Activated CD8-positive, alpha-beta memory T cell treated with anti-CD3 and anti-CD28 coated beads for 4 hours (primary cell): Measurements from ENCODE around the gene DNAJA3.

Experiments
- DNase-seq, 2 donors: peaks; one replicate each; pipeline ENCODE4 v3.0.0-alpha.2; 2020; ENCODE audit warnings: low read depth in 2 of 2

DNAJA3 gene

DNA sequence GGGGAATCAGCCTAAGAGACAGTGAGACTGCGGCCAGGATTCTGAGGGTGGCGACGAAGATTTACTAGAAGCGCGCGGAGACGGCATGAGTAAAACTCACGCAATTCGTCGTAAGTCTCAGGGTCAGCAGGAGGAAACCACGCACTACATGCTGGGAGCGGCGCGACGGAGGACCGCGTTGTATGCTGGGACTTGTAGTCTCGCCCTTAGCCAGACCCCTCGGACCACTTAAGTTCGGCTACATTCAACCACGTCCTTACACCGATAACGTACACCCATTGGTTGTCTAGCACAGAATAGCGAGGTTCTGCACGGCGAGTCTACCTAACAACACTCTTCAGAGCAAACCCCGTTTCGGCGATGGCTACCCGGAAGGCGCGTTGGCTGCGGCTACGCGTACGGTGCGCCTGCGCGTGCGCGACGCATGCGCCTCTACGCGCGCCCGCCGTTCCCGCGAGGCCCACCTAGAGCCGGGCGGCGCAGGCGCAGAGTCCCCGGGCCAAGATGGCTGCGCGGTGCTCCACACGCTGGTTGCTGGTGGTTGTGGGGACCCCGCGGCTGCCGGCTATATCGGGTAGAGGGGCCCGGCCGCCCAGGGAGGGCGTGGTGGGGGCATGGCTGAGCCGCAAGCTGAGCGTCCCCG lies at the start of gene DNAJA3:
Gene DNAJA3 (plus strand): TSS at position 491 of the 643 bp plus-strand sequence. CDS start 14 bp downstream, at position 505.
- DNase-seq: peak; percentile 83 to 84

GRCh38 chr16:4376126-4376892 lies 49.4 kb upstream of the DNAJA3 start:
- DNase-seq: no peak

DNA sequence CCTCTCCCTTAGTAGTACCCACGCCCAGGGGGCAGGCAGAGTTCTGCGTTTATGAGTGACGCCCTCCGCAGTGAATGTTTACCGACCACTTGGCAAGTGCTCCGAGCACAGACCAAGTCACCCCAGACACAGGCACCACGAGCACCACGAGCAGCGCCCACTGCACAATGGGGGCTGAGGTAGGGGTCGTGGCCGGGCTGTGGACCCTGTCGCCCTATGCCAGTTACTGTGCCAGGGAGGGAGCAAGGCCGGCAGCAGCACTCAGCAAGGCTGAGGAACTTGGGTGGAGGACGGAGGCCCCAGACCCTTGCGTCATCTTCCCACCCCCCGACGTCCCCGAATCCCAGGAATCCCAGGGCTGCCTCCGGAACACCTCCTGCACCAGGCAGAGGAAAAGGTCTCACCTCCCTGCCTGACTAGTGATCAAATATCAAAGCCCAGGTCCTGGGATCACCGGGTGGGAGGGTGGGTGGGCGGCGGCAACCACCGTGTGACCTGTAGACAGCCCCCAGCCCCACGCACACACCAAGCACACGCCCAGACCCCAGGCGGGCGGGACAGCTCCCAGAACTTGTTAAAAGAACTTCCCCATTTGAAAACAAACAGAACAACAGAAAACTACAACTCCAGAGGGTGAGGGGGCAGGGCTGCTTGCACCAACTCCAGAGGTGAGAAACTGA lies 48.6 kb upstream of the DNAJA3 start:
- no peak for DNase-seq

- DNase-seq: no peak
Measured at GRCh38 chr16:4377573-4378154, 48.0 kb upstream of the DNAJA3 start.

DNA sequence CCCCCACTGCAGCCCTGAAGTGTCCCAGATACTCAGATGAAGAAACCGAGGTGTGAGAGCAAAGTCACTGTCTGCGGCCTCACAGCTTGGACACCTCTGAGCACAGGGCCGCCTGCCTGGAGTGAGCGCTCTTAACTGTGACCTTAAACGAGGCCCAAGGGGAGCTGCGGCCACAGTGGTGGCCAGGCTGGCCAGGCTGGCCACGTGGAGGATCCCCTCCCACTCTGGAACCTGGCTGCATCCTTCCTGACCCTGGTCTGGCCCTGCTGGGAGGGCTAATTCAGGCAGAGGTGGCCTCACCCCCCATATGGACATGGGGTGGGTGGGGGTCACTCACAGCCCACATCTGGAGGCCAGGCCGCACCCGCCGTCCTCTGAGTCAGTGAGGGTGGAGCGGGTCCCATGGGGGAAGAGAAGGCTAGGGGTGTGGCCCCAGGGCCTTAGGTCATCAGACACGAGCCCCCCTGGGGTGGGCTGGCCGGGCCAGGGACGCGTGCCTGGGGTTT lies 47.5 kb upstream of the DNAJA3 start:
- no peak for DNase-seq

DNA sequence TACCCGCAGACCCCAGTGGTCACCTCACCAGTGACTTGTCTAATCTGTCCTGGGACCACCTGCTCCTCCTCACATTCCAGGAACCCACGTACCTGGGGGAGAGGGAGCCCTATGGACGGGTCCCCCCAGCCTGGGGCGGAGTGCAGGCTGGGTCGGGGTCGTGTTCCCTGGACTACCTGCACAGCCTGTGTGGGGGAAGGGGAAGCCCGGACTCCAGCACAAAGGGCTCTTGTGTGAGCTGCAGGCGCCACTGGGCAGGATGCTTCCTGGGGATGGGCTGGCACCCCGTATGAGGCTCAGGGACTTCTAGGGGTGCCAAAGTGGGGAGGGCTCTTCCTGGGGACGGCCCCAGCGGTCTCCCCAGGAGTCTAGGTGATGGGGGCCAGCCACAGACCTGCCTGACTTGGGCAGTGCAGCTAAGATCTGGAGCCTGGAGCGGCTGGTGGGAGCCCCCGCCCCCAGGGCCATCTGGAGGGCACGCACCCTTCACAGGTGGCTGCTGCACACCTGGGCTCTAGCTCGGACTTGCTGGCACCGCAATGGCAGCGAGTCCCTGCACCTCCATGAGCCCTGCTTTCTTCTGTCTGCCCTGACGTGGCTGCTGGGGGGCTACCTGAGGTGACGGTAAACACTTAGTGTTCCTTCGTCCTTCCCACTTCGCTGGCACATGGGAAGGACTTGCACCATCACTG lies 46.5 kb upstream of the DNAJA3 start:
- no peak for DNase-seq

DNA sequence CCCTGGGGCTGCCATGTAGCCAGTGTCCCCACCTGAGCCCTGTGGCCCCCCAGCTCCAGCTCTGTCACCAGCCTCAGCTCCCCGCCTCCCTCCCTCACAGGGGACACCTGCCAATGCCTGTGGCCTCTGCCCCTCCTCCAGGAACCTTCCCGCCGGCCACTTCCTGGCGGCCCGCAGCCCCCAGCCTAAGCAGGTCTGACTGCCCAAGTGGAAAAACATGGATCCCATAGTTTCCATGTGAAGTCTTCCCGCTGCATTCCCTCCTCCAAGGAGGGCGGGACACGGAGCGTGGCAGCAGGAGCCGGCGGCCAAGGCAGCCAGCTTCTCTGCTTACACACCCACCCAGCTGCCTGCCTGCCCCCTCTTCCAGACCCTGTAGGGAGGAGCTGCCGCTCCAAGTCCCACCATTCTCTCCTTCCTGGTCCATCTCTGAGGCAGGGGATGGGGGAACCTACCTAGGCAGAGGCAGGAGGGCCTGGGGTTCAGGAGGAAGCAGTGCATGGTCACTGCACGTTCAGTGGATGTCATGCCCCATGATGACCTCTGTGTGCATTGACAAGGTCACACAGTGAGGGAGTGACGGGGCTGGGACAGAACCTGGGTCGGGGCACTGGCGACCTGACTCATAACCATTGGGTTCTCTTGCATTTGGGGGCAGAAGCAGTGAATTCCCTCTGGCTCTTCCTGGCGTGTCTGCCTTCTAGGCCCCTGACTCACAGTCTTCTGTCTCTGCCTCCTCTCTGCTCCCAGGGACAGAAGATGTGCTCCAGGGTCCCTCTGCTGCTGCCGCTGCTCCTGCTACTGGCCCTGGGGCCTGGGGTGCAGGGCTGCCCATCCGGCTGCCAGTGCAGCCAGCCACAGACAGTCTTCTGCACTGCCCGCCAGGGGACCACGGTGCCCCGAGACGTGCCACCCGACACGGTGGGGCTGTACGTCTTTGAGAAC lies 45.3 kb upstream of the DNAJA3 start:
- DNase-seq: no peak

DNA sequence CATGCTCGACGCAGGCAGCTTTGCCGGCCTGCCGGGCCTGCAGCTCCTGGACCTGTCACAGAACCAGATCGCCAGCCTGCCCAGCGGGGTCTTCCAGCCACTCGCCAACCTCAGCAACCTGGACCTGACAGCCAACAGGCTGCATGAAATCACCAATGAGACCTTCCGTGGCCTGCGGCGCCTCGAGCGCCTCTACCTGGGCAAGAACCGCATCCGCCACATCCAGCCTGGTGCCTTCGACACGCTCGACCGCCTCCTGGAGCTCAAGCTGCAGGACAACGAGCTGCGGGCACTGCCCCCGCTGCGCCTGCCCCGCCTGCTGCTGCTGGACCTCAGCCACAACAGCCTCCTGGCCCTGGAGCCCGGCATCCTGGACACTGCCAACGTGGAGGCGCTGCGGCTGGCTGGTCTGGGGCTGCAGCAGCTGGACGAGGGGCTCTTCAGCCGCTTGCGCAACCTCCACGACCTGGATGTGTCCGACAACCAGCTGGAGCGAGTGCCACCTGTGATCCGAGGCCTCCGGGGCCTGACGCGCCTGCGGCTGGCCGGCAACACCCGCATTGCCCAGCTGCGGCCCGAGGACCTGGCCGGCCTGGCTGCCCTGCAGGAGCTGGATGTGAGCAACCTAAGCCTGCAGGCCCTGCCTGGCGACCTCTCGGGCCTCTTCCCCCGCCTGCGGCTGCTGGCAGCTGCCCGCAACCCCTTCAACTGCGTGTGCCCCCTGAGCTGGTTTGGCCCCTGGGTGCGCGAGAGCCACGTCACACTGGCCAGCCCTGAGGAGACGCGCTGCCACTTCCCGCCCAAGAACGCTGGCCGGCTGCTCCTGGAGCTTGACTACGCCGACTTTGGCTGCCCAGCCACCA lies 44.4 kb upstream of the DNAJA3 start:
- no peak for DNase-seq

DNA sequence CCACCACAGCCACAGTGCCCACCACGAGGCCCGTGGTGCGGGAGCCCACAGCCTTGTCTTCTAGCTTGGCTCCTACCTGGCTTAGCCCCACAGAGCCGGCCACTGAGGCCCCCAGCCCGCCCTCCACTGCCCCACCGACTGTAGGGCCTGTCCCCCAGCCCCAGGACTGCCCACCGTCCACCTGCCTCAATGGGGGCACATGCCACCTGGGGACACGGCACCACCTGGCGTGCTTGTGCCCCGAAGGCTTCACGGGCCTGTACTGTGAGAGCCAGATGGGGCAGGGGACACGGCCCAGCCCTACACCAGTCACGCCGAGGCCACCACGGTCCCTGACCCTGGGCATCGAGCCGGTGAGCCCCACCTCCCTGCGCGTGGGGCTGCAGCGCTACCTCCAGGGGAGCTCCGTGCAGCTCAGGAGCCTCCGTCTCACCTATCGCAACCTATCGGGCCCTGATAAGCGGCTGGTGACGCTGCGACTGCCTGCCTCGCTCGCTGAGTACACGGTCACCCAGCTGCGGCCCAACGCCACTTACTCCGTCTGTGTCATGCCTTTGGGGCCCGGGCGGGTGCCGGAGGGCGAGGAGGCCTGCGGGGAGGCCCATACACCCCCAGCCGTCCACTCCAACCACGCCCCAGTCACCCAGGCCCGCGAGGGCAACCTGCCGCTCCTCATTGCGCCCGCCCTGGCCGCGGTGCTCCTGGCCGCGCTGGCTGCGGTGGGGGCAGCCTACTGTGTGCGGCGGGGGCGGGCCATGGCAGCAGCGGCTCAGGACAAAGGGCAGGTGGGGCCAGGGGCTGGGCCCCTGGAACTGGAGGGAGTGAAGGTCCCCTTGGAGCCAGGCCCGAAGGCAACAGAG lies 43.5 kb upstream of the DNAJA3 start:
- DNase-seq: no peak

DNA sequence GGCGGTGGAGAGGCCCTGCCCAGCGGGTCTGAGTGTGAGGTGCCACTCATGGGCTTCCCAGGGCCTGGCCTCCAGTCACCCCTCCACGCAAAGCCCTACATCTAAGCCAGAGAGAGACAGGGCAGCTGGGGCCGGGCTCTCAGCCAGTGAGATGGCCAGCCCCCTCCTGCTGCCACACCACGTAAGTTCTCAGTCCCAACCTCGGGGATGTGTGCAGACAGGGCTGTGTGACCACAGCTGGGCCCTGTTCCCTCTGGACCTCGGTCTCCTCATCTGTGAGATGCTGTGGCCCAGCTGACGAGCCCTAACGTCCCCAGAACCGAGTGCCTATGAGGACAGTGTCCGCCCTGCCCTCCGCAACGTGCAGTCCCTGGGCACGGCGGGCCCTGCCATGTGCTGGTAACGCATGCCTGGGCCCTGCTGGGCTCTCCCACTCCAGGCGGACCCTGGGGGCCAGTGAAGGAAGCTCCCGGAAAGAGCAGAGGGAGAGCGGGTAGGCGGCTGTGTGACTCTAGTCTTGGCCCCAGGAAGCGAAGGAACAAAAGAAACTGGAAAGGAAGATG lies 42.8 kb upstream of the DNAJA3 start:
- no peak for DNase-seq

DNA sequence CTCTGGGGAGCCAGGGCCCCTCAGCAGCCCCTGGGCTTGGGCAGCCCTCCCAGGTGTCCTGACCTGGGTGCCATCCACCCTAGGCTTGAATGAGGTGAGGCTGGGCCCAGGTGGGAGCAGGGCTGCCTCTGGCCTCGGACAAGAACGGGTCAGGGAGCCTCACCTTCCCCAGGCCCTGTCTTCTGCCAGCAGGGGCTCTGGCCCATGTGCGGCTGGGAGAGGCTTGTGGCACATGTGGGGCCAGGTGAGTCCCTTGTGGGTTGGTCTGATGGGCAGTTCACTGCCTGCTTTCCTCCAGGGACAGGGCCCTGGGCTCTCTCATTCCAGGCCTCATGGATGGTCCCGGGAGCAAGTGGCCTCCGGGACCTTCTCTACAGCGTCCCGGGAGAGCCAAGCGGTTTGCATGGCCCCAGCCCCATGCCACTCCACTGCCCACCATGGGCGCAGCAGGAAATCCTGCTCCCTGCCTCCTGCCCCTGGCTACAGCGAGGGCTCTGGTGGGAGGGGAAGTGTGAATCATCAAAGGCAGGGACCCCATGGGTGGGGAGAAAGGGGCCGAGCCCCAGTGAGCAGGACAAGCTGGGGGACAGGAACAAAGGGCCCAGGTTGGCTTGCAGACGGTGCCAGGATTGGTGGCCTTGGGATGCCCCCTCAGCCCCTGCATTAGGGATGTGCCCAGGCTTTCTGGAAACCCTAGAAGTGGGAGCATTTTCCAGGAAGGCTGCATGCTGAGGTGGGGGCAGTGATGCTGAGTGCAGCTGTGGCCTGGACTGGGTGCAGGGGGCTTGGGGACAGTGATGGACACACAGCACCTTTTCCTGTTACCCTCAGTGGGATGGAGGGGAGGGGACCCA lies 41.9 kb upstream of the DNAJA3 start:
- DNase-seq: no peak

DNA sequence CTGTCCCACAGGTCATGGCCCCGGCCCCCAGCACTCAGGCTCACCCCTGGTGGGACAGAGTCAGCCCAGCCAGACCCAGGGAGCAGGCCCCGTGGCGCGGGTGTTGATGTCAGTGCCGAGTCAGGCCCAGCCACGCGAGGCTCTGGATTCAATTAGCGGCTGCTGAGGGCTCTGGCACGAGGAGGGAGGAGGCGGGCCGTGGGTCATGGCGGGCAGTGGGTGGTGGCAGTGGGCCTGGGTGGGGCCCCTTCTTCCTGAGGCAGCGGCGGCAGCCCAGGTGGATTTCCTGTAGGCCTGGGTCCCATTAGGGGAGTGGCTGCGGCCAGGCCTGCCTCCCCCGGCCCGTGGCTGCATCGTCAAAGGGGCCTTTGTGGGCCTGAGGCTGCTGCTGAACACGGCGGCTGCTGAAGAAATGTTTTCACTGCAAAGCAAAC lies 41.1 kb upstream of the DNAJA3 start:
- no peak for DNase-seq

DNA sequence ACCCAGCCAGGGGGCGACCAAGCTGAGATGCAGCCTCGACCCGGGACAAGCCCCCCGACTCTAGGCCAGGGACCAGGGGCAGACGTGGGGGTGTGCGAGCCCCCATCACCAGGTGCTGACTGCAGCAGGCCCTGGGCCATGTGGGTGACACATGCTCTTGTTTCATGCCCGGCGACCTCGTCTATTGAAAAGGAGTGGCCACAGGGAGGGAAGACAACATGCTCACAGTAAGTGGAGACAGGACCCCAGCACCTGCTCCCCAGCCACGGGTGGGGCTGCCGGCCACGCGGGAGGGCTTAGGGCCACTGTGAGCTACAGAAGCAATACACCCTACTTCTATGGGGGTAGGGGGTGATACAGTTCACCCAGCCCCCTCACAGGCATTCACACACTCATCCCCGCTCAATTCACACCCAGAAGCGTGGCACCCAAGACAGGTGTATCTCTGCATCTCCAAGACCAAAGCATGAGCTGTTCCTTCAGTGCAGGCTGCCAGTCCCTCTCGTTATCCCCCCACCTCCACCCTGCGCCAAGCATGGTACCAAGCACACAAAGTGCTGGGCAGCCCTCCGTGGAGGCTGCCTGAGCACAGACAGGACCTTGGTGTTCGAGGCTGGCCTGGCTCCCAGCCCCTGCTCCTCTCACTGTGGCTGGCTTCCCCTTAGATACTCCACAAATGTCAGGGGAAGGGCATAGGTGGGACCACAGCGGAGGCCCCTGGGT lies 40.4 kb upstream of the DNAJA3 start:
- DNase-seq: no peak

GRCh38 chr16:4385789-4386450 lies 39.7 kb upstream of the DNAJA3 start:
- no peak for DNase-seq

- no peak for DNase-seq
Measured at GRCh38 chr16:4386451-4386805, 39.2 kb upstream of the DNAJA3 start.

DNA sequence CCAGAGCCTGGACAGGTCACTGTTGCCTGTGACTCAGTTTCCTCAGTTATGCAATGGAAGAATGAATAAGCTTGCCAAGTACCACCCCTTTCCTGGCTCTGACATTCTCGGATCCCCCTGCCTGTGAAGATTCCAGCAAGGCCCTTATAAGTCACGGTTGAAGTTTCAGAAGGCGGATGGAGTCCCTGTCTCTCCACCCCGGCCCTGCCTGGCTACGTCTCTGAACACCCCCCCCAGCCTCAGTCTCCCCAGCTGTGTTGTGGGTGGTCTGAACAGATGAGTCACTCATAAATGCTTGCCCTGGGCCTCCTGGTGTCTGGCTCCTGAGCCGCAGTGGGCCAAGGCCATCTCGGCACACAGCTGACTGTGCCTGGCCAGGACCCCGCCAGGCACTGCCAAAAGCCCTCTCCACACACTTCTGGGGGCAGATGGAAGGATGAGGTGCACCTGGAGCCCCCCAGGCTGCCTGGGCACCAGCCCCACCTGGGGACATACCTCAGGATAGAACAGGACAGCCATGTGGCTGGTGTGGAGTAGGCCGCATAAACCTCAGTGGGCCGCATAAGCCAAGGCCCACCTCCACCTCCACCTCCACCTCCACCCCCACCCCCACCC lies 38.6 kb upstream of the DNAJA3 start:
- DNase-seq: no peak
